HG03097 (cell line): ENCODE measurements around the gene STK11.

Experiments used
- ATAC-seq: cut with Tn5 transposase; IDR thresholded peaks from one replicate; pipeline ENCODE4 v1.9.1; 2021; ENCODE audit not compliant: unreplicated experiment, low FRiP score

Gene STK11

DNA sequence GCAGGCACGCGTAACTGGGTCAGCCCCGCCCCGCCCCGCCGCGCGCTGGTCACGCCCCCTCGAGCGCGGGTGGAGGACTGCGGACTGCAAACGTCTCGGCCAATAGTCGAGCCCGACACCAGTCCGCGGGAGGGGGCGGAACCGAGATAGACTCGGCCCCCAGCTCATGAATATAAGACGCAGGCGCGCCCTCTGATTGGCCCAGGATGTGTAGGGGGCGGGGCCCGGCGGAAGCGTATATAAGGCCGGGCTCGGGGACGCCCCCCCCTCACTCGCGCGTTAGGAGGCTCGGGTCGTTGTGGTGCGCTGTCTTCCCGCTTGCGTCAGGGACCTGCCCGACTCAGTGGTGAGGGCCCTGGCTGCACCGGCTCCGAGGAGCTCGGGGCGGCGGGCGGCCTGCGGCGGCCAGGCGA lies 63.5 kb downstream of the STK11 start, which contains the start of gene CIRBP:
Gene CIRBP (plus strand): TSS at position 268 of the 413 bp plus-strand sequence. CDS start 1,602 bp downstream, outside the sequence.
- ATAC-seq = peak; percentile 59

DNA sequence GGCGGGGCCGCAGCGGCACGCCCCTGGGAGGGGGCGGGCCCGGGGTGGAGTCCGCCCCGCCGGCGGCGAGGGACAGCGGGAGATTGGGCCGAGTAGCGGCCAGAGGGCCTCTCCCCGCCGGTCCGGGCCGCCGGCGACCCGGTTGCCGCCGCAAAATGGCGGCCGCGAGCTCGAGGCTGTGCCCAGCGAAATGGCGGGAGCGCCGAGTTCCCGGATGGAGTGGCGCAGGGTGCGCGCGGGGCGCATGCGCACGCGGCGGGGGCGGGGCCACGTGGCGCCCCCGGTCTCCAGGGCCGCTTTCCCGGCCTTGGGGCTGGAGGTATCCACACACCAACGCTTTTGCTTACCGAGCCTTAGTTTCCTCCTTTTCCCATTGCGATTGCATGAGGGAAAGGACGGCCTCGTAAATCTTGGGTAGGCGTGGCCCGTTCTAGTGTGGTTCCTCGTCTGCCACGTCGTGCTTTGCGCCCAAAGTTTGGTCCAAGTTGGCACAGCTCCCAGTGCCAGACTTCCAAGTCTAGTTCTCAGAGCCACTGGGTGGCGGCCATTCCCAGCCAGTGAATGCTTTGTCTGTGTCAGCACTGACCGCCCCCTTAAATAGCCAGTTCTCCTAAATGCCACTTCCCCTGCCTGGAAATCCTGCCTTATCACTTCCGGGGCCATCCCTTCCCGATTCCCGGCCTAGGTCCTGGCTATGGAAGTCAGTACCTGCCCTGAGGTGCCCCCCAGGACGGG lies 64.1 kb downstream of the STK11 start:
- ATAC-seq = peak; percentile 27

DNA sequence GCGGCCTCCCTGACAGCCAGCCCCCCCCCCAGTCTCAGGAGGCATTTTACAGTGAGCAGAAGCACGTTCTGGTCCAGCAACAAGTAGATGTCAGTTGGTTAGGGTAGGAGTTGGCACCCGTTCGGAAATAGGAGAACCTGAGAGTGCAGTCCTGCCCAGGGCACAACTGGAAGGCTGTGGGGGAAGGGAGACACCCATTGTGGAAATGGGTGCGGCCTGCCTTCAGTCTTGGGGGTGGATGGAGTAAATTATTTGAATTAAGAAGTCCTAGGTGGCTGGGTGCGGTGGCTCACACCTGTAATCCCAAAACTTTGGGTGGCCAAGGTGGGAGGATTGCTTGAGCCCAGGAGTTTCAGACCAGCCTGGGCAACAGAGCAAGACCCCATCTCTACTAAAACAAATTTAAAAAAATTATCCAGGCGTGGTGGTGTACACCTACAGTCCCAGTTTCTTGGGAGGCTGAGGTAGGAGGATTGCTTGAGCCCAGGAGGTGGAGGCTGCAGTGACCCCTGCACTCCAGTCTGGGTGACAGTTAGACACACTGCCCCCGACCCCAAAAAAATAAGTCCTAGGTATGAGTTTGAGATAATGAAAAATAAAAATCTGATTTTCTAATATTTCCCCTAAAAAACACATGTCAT lies 64.8 kb downstream of the STK11 start:
- no peak for ATAC-seq

DNA sequence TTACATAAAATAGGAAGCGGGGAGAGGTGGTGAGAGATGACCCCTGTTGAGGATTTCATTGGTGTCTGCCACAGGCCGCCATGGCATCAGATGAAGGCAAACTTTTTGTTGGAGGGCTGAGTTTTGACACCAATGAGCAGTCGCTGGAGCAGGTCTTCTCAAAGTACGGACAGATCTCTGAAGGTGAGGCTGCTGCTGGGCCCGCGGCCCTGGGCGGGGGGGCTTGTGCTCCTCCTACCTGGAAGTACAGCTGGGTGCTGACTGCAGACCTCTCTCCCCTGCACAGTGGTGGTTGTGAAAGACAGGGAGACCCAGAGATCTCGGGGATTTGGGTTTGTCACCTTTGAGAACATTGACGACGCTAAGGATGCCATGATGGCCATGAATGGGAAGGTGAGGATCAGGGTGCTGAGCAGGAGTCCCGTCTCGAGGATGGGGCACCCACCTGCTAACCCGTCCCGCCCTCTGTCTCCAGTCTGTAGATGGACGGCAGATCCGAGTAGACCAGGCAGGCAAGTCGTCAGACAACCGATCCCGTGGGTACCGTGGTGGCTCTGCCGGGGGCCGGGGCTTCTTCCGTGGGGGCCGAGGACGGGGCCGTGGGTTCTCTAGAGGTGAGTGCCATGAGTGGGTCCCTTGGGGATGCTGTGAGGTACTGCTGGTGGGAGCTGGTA lies 65.4 kb downstream of the STK11 start:
- no peak for ATAC-seq

DNA sequence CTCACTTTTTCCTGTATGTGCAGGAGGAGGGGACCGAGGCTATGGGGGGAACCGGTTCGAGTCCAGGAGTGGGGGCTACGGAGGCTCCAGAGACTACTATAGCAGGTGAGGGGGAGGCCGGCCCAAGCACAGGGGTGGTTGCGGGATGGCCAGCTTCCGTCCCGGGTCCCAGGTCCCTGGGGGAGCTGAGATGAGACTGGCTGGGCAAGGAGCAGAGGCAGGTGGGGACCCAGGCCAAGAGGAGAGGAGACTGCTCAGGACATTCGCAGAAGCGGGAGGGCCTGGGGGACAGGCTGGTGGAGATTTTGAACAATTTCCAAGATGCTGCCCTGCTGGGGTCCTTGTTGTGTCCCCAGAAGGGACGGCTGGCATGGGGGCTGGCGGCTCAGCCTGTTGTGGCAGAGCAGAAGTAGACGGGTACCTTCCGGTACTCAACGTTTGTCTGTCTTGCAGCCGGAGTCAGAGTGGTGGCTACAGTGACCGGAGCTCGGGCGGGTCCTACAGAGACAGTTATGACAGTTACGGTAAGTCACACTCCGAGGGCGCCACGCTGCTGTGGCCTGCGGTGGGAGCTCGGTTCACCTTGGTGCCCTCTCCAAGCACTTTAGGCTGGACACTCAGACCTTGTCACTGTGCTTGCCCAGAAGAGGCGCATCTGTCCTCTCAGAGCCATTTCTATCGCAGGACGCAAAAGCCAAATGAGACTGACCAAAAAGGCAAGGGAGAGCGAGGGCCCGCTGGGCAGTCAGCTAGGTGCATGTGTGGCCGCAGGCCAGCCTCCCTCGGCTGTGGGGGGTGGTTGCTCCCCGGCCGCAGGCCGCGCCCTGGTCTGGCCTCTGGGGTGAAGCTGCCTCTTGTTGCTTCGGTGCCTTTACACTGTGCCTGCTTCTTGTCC lies 66.2 kb downstream of the STK11 start:
- no peak for ATAC-seq

DNA sequence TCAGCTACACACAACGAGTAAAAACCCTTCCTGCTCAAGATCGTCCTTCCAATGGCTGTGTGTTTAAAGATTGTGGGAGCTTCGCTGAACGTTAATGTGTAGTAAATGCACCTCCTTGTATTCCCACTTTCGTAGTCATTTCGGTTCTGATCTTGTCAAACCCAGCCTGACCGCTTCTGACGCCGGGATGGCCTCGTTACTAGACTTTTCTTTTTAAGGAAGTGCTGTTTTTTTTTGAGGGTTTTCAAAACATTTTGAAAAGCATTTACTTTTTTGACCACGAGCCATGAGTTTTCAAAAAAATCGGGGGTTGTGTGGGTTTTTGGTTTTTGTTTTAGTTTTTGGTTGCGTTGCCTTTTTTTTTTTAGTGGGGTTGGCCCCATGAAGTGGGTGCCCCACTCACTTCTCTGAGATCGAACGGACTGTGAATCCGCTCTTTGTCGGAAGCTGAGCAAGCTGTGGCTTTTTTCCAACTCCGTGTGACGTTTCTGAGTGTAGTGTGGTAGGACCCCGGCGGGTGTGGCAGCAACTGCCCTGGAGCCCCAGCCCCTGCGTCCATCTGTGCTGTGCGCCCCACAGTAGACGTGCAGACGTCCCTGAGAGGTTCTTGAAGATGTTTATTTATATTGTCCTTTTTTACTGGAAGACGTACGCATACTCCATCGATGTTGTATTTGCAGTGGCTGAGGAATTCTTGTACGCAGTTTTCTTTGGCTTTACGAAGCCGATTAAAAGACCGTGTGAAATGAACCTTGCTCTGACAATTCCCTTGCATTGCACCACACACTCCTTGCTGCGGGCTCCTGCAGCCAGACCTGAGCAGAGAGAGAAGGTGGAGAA lies 67.1 kb downstream of the STK11 start:
- ATAC-seq = no peak

DNA sequence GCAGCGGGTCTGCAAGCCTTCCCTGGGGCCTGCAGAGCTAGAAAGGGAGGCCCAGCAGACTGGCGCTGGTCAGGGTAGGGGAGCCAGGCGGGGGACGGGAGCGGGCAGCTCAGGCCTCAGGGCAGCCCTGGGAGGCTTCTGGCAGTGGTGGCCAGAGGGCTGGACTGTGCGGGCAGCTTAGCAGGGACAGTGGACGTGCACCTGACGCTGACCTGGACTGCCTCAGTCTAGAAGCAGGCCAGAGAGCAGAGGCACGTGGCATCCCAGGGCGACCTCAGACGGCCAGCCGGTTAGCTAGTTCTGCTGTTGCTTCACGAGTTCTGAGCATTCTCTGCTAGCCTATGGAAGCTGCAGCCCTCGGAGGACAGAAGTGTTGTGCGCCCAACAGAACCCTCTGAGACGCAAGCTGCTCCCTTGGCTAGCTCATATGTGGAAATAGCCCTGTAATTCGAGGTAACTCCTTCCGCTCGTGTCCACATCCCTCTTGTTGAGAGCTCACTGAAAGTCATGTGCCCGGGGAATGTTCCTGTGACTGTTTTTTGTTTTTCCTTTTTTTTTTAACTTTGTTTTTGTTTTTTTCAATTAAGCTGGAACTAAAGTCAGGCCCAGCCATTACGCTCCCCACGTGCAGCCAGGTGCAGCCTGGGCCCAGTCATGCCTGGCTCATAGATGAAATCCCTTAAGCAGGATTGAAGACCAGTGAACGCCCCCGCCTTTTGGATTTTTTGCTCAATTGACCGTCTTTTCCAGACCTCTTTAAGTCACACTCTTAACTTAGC lies 67.9 kb downstream of the STK11 start:
- ATAC-seq = no peak

DNA sequence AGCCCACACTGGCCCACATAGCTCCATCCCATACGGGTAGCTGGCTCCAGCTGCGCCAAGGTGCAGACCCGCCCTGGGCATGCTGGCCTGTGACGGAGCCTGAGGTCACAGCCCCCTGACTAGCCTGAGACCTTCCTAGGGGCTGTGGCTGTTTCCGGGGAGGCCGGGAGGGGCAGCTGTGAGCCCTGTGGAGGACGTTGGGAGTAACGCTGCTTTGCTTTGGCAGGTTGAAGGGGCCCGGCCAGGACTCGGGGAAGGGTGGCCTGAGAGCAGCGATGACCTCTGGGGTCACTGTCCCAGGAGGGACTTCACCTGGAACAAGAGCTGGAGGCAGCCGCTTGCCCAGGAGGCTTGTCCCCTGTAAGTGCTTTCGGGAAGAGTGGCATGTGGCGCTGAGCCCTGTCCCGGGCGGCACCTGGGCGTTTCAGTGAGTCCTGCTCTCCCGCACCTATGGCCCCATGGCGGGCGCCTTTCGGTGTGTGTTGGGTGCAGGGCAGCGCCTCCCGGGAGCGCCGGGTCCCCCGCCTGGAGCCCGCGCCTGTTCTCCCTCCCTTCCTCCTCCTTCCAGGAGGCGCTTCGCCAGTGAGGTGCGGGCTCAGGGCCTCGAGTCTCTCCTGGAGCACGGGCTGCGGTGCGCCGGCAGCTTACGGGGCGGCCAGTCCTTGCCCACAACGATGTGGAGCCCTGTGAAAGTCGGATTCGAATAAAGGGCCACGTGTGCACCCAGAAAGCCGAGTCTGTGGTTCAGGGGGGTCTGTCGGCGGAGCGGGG lies 68.7 kb downstream of the STK11 start:
- ATAC-seq = no peak

DNA sequence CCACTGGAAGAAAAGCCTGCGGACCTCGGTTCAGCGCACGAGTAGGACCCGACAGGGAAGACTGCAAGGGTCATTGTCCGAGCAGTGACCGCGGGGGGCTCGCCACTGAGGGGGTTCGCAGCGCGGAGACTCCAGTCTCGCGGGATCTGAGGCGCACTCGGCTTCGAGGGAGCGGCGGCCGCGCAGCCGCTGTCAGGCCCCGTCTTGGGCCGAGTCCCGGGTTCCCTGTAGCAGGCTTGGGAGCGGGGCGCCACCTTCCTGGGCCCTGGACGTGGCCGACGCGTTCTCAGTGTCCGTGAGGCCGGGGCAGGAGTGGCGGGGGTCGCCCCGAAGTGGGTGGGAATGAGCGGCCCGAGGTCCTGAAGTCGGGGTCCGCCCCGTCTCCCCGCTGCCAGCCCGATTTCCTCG lies 69.3 kb downstream of the STK11 start:
- ATAC-seq = no peak

DNA sequence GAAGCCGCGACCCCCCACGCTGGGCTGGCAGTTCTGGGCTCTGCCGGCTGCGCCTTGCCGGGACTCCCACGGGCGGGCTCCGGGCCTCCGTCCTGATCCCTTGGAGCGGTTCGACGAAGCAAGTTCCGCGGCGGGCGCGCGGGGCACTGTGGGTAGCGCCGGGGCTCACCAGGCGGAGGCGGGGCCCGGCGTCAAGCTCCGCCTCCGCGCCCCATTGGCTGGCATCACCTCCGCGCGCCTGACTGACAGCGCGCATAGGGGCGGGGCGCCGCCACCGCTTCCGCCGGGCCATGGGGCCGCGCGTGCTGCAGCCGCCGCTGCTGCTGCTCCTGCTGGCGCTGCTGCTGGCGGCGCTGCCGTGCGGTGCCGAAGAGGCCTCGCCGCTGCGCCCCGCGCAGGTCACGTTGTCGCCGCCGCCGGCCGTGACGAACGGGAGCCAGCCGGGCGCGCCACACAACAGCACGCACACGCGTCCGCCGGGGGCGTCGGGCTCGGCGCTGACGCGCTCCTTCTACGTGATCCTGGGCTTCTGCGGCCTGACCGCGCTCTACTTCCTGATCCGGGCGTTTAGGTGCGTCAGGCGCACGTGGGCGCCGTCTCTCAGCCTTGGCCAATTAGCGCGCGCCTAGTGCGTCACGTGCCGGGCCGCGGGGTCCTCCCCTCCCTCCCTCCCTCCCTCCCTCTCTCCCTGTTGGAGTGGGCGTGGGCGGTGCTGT lies 69.8 kb downstream of the STK11 start, which contains the start of gene FAM174C:
Gene FAM174C (plus strand): TSS at position 271 of the 716 bp plus-strand sequence. CDS start 20 bp downstream, at position 291.
- ATAC-seq = peak; percentile 60

DNA sequence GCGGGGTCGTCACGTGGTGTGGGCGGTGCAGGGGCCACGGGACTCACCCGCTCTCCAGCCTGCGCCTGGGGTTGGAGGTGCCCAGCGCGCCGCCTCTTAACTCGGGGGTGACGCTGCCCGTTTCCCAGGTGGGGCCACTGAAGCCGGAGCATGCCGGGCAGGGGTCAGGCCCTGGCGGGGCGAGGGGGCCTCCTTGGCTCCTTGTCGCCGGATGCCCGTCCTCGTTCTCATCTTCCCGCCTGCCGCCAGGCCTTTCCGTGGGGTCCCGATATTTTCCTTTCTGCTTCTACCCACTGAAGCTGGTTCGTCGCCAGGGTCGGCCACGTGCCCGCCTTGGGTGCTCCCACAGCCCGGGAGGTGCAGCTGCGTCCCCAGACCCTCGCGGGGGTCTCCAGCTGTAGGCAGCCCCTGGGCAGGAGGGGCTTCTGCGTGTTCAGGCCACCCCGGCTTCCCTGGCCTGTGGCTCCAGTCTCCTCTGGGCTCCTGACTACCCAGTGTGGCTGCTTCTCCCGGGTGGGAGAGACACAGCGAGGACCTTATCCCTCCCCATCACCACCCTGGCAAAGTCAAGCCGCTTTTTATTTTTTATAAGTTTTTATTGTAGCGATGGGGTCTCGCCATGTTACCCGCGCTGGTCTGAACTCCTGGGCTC lies 70.5 kb downstream of the STK11 start:
- ATAC-seq = no peak

DNA sequence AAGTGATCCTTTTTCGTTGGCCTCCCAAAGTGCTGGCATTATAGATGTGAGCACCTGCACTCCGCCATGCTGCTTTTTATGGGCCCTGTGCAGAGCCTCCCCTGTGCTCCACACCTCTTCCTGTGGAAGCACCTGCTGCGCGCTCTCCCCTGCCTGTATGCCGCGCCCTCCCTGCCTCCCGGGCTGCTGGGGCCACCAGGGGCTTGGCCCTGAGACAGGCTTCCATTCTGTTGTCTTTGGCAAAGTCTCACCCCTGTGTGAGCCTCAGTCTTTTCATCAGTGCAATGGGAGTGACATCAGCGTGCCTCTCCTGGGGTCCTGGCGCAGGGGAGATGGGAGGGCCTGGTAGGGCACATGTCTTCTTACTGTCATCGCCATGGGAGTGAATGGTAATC lies 71.0 kb downstream of the STK11 start:
- ATAC-seq = no peak

DNA sequence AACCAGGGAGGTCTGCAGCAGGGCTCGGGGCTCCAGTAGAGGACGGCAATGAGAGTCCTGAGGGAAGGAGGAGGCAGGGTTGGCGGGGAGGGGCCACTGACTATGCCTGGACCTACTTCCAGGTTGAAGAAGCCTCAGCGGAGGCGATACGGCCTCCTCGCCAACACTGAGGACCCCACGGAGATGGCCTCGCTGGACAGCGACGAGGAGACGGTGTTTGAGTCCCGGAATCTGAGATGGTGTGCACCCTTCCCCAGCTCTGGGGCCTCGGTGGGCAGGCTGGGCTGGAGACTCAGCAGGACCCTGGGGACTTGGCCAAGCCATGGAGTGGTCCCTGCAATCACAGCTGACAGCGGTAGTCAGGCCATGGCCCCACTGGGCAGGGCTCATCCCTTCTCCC lies 71.5 kb downstream of the STK11 start:
- no peak for ATAC-seq
